ENCODE data around the gene MLIP. TPM values are rescaled to one million over a fixed set of nuclear protein-coding genes. Genes with fewer than 3 reads are reported as not detected.
A peak's percentile ranks its signal among the peaks of the same experiment; 100 is the strongest.

The MLIP gene
- total and polyA plus RNA-seq, 4 donors, result 0.92 to 28.6 (median 7.5) TPM

DNA sequence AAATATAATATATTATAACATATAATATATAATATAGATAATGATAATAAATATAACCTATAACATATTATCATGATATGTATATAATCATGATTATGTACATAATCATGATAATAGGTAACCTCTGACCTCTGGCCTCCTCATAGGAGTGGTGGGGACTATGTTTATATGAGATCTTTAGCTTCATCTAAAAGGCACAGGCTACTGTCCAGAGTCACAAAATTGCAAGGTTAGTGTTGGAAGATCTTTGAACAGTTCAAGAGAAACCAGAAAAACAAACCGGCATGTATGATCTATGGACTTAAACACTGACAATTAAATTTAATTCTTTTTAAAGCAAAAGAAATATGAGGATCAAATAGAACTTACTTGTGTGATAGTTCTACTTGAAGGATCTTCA is 141.3 kb downstream of the MLIP start:
- Histone ChIP-seq H3K27me3 (ENCODE audit: control insufficient read depth, insufficient read depth, low read length) (no peaks in the 10 kb centered on the region), H3K9me3 (ENCODE audit: control insufficient read depth, insufficient read depth, low read length) (no peaks in the 10 kb centered on the region), H3K4me1 (ENCODE audit: control insufficient read depth, insufficient read depth, low read length) (no peaks in the 10 kb centered on the region), H3K4me3 (ENCODE audit: low read depth, low read length) (no peak overlapping the region), H3K27ac (ENCODE audit: low read depth, low read length) (no peak overlapping the region), H3K36me3 (ENCODE audit: control insufficient read depth, insufficient read depth, low read length) (no peaks in the 10 kb centered on the region)
- no CpG with 5 or more reads among the region's 1 CpG for WGBS (ENCODE audit: insufficient coverage)
- DNase-seq (ENCODE audit: low read depth in 4 of 6, low spot score in 6 of 6), result no peak

DNA sequence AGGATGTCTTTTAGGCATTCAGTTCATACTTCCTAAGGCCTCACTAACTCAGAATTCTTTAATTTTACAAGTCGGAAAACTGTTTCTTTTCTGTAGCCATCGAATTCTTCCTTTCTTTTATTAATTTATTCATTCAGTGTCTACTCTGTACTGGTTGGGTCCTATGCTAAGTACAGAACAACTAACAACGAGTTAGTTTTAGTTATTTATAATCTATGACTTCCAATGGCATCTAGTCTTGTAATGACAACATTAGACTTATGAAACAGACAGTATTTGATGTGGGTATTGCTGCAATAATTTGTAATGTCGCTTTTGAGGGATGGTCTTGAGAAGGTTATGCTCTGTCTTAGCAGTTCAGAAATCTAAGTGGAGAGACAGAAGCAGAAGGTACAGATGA is 141.7 kb downstream of the MLIP start:
- Histone ChIP-seq H3K9me3 (ENCODE audit: control insufficient read depth, insufficient read depth, low read length) (no peaks in the 10 kb centered on the region), H3K4me1 (ENCODE audit: control insufficient read depth, insufficient read depth, low read length) (no peaks in the 10 kb centered on the region), H3K36me3 (ENCODE audit: control insufficient read depth, insufficient read depth, low read length) (no peaks in the 10 kb centered on the region), H3K4me3 (ENCODE audit: low read depth, low read length) (no peak overlapping the region), H3K27me3 (ENCODE audit: control insufficient read depth, insufficient read depth, low read length) (no peaks in the 10 kb centered on the region), H3K27ac (ENCODE audit: low read depth, low read length) (no peak overlapping the region)
- DNase-seq (ENCODE audit: low read depth in 4 of 6, low spot score in 6 of 6), result no peak
- 100% methylated on average over 1 of the region's 4 CpGs for WGBS (ENCODE audit: insufficient coverage)

DNA sequence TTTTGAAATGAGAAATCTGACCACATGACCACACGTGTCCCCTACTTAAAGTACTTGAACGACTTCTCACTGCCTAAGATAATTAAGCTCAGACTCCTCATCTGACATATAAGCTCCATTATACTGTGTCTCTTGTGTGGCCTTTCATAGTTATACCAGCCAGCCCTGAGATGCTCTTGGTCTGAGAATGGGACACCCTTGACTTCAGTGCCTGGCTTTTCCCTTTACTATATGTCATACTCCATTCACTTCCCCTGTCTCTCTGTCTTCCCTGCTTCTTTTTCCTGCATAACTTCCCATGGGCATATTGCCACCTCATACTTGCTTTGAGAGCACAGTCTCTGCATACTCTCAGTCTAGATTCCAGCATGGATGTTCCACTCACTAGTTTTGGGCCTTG is 143.6 kb downstream of the MLIP start:
- H3K27me3 ChIP-seq (ENCODE audit: control insufficient read depth, insufficient read depth, low read length), result no peaks in the 10 kb centered on the region
- no peak overlapping the region for H3K4me3 ChIP-seq (ENCODE audit: low read depth, low read length)
- no peaks in the 10 kb centered on the region for H3K36me3 ChIP-seq (ENCODE audit: control insufficient read depth, insufficient read depth, low read length)
- no peak overlapping the region for H3K27ac ChIP-seq (ENCODE audit: low read depth, low read length)
- H3K4me1 ChIP-seq (ENCODE audit: control insufficient read depth, insufficient read depth, low read length), result no peaks in the 10 kb centered on the region
- no peak for DNase-seq (ENCODE audit: low read depth in 4 of 6, low spot score in 6 of 6)
- H3K9me3 ChIP-seq (ENCODE audit: control insufficient read depth, insufficient read depth, low read length), result no peaks in the 10 kb centered on the region
- 74% methylated on average over 2 of the region's 2 CpGs for WGBS (ENCODE audit: insufficient coverage)

DNA sequence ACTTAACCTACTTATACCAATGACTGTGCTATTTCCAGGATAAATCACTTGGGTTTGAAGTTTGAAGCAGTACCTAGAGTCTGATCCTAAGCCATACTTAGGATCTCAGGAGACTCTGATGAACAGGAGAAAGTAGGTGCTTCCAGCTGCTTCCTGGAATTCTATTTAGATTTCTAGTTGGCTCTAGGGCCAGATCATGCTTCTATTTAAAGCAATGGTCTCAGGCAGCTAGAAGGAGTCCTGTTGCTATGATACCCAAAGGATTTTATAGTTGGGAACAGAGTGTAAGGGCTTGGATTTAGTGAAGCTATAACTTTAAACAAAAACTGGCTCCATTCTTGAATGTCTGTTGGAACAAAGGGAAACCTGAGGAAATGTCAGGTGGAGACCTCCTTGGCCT is 144.6 kb downstream of the MLIP start:
- Histone ChIP-seq H3K27ac (ENCODE audit: low read depth, low read length) (no peak overlapping the region), H3K27me3 (ENCODE audit: control insufficient read depth, insufficient read depth, low read length) (no peaks in the 10 kb centered on the region), H3K9me3 (ENCODE audit: control insufficient read depth, insufficient read depth, low read length) (no peaks in the 10 kb centered on the region), H3K4me3 (ENCODE audit: low read depth, low read length) (no peak overlapping the region), H3K4me1 (ENCODE audit: control insufficient read depth, insufficient read depth, low read length) (no peaks in the 10 kb centered on the region), H3K36me3 (ENCODE audit: control insufficient read depth, insufficient read depth, low read length) (no peaks in the 10 kb centered on the region)
- DNase-seq (ENCODE audit: low read depth in 4 of 6, low spot score in 6 of 6), result peak in 1 of 6 donors; percentile 21

DNA sequence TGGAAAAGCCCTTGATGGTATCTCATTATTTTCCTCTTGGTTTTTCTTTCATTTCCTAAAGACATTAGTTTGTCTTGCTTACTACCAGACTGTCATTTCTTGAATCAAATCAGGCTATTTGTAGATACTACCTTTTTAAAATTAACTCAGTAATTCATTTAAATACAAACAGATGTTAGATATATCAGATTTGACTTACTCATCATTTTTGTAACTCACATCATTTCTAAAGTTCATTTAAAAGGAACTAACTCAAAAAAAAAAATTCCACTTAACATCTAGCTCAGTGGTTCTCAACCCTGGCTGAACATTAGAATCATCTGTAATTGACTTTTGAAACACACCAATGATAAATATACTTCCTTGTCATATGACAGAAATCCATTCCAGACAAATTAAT is 148.8 kb downstream of the MLIP start:
- H3K27me3 ChIP-seq (ENCODE audit: control insufficient read depth, insufficient read depth, low read length), result no peaks in the 10 kb centered on the region
- H3K9me3 ChIP-seq (ENCODE audit: control insufficient read depth, insufficient read depth, low read length), result no peaks in the 10 kb centered on the region
- no peaks in the 10 kb centered on the region for H3K36me3 ChIP-seq (ENCODE audit: control insufficient read depth, insufficient read depth, low read length)
- no peak overlapping the region for H3K4me3 ChIP-seq (ENCODE audit: low read depth, low read length)
- no peak for DNase-seq (ENCODE audit: low read depth in 4 of 6, low spot score in 6 of 6)
- H3K27ac ChIP-seq (ENCODE audit: low read depth, low read length), result no peak overlapping the region
- H3K4me1 ChIP-seq (ENCODE audit: control insufficient read depth, insufficient read depth, low read length), result no peaks in the 10 kb centered on the region

DNA sequence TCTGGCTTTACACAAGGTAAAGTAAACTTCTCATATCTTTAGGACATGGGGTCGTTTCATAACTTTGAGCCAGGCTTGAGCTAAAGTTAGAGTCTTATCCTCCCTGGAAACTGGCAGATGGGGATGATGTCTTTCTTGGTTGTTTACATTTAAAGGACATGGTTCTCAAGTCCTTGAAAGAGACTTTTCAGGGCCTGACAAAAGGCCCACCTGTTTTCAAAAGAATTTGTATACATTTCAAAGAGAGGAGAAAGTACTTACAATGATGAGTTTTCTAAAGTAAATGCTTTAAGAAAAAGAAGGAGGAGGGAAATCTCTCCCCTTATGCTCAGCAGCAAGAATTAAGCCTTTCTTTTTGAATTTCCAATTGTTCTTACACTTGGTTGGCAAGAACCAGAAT is 151.3 kb downstream of the MLIP start:
- 0% methylated on average over 1 of the region's 1 CpG for WGBS (ENCODE audit: insufficient coverage)
- H3K27me3 ChIP-seq (ENCODE audit: control insufficient read depth, insufficient read depth, low read length), result no peaks in the 10 kb centered on the region
- no peaks in the 10 kb centered on the region for H3K4me1 ChIP-seq (ENCODE audit: control insufficient read depth, insufficient read depth, low read length)
- no peaks in the 10 kb centered on the region for H3K36me3 ChIP-seq (ENCODE audit: control insufficient read depth, insufficient read depth, low read length)
- no peak for DNase-seq (ENCODE audit: low read depth in 4 of 6, low spot score in 6 of 6)
- H3K4me3 ChIP-seq (ENCODE audit: low read depth, low read length), result no peak overlapping the region
- H3K9me3 ChIP-seq (ENCODE audit: control insufficient read depth, insufficient read depth, low read length), result no peaks in the 10 kb centered on the region
- no peak overlapping the region for H3K27ac ChIP-seq (ENCODE audit: low read depth, low read length)

DNA sequence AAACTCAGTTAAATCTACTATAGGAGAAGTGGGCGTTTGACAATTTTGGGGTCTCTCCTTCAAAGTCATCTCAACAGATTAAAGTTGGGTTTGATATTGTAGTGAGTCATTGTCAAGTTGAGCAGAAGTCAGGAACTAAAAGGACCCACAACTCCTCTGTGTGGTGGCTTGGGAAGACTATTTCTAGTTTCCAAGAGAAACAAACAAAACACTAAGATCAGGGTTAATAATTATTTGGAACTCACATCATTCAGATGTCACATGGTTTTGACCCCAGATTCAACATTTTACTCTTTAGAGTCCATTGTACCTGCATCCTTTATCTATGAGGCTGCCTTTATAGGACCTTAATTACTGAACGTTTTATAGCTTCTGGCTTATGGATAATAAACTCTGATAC is 151.7 kb downstream of the MLIP start:
- Histone ChIP-seq H3K27me3 (ENCODE audit: control insufficient read depth, insufficient read depth, low read length) (no peaks in the 10 kb centered on the region), H3K36me3 (ENCODE audit: control insufficient read depth, insufficient read depth, low read length) (no peaks in the 10 kb centered on the region), H3K4me3 (ENCODE audit: low read depth, low read length) (no peak overlapping the region), H3K4me1 (ENCODE audit: control insufficient read depth, insufficient read depth, low read length) (no peaks in the 10 kb centered on the region), H3K9me3 (ENCODE audit: control insufficient read depth, insufficient read depth, low read length) (no peaks in the 10 kb centered on the region), H3K27ac (ENCODE audit: low read depth, low read length) (no peak overlapping the region)
- no CpG with 5 or more reads among the region's 2 CpGs for WGBS (ENCODE audit: insufficient coverage)
- no peak for DNase-seq (ENCODE audit: low read depth in 4 of 6, low spot score in 6 of 6)

DNA sequence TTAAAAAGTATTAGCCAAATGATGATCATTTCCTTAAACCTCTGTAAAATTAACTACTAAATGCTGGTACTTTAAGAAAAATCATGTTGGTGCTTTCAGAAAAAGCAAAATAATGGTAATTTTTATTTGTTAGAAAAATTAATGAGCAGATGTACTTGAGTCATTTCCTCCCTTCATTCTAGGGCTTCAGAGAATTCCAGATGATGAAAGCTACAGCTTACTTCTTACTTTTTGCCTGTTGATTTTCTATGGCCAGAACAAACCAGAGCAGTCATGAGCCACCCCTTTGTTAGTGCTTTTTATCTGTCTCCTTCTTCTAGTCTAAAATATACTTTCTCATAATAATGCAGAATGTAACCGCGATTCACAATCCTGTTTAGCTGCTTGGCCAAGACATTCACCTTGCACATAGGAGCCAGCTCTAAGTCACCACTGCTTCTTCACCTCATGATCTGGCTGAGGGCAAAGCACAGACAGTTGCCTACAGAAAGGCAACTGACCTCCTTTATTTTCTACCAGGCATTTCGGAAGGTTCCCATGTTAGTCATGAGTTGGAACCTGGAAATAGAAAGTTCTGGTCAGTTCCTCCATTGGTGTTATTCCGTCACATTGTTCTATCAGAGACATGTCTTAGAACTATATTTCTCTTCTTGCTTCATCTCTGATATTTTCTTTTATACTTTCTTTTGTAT is 153.5 kb downstream of the MLIP start:
- Histone ChIP-seq H3K27ac (ENCODE audit: low read depth, low read length) (no peak overlapping the region), H3K9me3 (ENCODE audit: control insufficient read depth, insufficient read depth, low read length) (no peaks in the 10 kb centered on the region), H3K4me3 (ENCODE audit: low read depth, low read length) (no peak overlapping the region), H3K36me3 (ENCODE audit: control insufficient read depth, insufficient read depth, low read length) (no peaks in the 10 kb centered on the region), H3K4me1 (ENCODE audit: control insufficient read depth, insufficient read depth, low read length) (no peaks in the 10 kb centered on the region), H3K27me3 (ENCODE audit: control insufficient read depth, insufficient read depth, low read length) (no peaks in the 10 kb centered on the region)
- no peak for DNase-seq (ENCODE audit: low read depth in 4 of 6, low spot score in 6 of 6)
- WGBS (ENCODE audit: insufficient coverage), result 93% methylated on average over 3 of the region's 4 CpGs

DNA sequence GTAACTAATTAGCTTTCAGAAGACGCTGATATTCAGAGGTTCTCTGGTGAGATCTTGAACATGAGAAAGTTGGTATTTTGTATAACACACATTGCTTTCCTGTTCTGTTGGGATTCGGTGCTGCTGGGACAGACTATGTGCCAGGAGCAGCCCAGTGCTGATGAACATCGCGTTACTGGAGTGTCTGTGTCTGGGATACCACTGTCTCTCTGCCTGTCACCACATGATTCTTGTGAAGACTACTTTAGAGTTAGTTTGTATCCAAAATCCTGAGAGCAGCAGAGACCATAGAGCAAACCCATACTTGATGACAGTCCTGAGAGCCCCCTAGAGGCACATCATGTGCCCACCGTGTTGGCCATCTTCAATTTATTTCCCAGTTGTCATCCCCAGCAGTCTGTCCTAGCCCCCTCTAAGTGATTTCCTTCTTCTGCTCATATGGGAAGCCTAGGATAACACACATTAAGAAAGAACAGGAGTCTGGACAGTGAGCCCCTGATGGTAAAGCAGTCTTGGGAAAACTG is 155.2 kb downstream of the MLIP start:
- Histone ChIP-seq H3K4me3 (ENCODE audit: low read depth, low read length) (no peak overlapping the region), H3K27me3 (ENCODE audit: control insufficient read depth, insufficient read depth, low read length) (no peaks in the 10 kb centered on the region), H3K9me3 (ENCODE audit: control insufficient read depth, insufficient read depth, low read length) (no peaks in the 10 kb centered on the region), H3K36me3 (ENCODE audit: control insufficient read depth, insufficient read depth, low read length) (no peaks in the 10 kb centered on the region), H3K4me1 (ENCODE audit: control insufficient read depth, insufficient read depth, low read length) (no peaks in the 10 kb centered on the region), H3K27ac (ENCODE audit: low read depth, low read length) (no peak overlapping the region)
- DNase-seq (ENCODE audit: low read depth in 4 of 6, low spot score in 6 of 6), result no peak
- WGBS (ENCODE audit: insufficient coverage), result 64% methylated on average over 4 of the region's 5 CpGs

DNA sequence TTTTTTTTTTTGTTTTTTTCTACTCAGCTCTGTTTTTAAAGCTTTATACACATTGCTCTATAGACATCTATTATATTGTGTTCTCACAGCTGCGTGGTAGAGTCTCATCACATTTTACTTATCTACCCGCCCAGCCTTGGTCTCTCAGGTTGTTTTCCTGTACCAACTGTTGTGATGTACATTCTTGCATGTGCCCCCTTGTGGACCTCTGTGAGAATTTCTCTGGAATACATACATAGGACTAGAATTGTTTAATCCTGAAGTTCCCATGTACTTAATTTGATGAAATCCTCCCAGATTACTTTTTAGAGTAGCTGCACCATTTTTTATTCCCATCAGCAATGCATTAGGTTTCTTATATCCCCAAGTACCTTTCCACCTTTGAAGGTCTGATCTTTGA is 156.6 kb downstream of the MLIP start:
- Histone ChIP-seq H3K9me3 (ENCODE audit: control insufficient read depth, insufficient read depth, low read length) (no peaks in the 10 kb centered on the region), H3K27ac (ENCODE audit: low read depth, low read length) (no peak overlapping the region), H3K4me3 (ENCODE audit: low read depth, low read length) (no peak overlapping the region), H3K27me3 (ENCODE audit: control insufficient read depth, insufficient read depth, low read length) (no peaks in the 10 kb centered on the region), H3K4me1 (ENCODE audit: control insufficient read depth, insufficient read depth, low read length) (no peaks in the 10 kb centered on the region), H3K36me3 (ENCODE audit: control insufficient read depth, insufficient read depth, low read length) (no peaks in the 10 kb centered on the region)
- no CpG with 5 or more reads among the region's 2 CpGs for WGBS (ENCODE audit: insufficient coverage)
- peak in 3 of 6 donors; percentile 15 to 78 (median 33) for DNase-seq (ENCODE audit: low read depth in 4 of 6, low spot score in 6 of 6)
